MCF 10A (cell line): ENCODE results near the gene NXPE1. TPM values are rescaled to one million over a fixed set of nuclear protein-coding genes. Genes with fewer than 3 reads are reported as not detected.

Experiments
- BruUV-seq: library from RNA; stranded (reverse); fragments of 400-500 nt; replicated peaks from 2 replicates; lab custom pipeline; 2021; lab: Mats Ljungman, UMichigan
- CTCF ChIA-PET: fragments of 300-600 bp; sonication (Branson Sonifier 250); formaldehyde crosslinking; extraction: SDS; loops from one replicate; lab custom pipeline; 2021; ENCODE audit warnings: antibody characterized with exemption, inconsistent platforms; lab: Yijun Ruan, JAX
- POLR2A ChIA-PET: fragments of 300-600, 350-650 bp; sonication (Branson Sonifier 250); formaldehyde crosslinking; extraction: SDS; loops from one replicate; lab custom pipeline; 2020; ENCODE audit warnings: antibody characterized with exemption, inconsistent platforms; lab: Yijun Ruan, JAX
- DNase-seq: peaks from one replicate; pipeline ENCODE4 v3.0.0-alpha.2; 2018; ENCODE audit not compliant: unreplicated experiment
- H3K27ac Mint-ChIP-seq: one replicate; pipeline ENCODE4 v1.8.0; 2022; ENCODE audit warnings: mild to moderate bottlenecking, low read depth, mixed read lengths; ENCODE audit not compliant: unreplicated experiment
- H3K27me3 Mint-ChIP-seq: one replicate; pipeline ENCODE4 v1.8.0; 2022; ENCODE audit warnings: mixed read lengths; ENCODE audit not compliant: insufficient read depth, unreplicated experiment
- H3K36me3 Mint-ChIP-seq: one replicate; pipeline ENCODE4 v1.8.0; 2022; ENCODE audit warnings: mild to moderate bottlenecking, moderate library complexity, mixed read lengths; ENCODE audit not compliant: insufficient read depth, unreplicated experiment
- H3K4me1 Mint-ChIP-seq: one replicate; pipeline ENCODE4 v1.8.0; 2022; ENCODE audit warnings: mixed read lengths; ENCODE audit not compliant: insufficient read depth, unreplicated experiment
- H3K4me3 Mint-ChIP-seq: one replicate; pipeline ENCODE4 v1.8.0; 2022; ENCODE audit warnings: mild to moderate bottlenecking, moderate library complexity, mixed read lengths; ENCODE audit not compliant: unreplicated experiment
- H3K9me3 Mint-ChIP-seq: one replicate; pipeline ENCODE4 v1.8.0; 2022; ENCODE audit warnings: mixed read lengths; ENCODE audit not compliant: unreplicated experiment
- intact Hi-C: fragments of 100-400 bp; cut with micrococcal nuclease; formaldehyde crosslinking; loops from 2 replicates; pipeline ENCODE4 v1.14.1; 2022
- total RNA-seq: library from RNA; stranded (reverse); gene quantifications from 2 replicates; pipeline ENCODE4 v1.2.3, GENCODE V29; 2022
- TF ChIP-seq, protein P1 (sequence below): fragments of 200-600 bp; IDR thresholded peaks from one replicate; pipeline ENCODE4 v1.8.0; 2022; ENCODE audit warnings: antibody characterized with exemption, mild to moderate bottlenecking; ENCODE audit not compliant: unreplicated experiment

Gene NXPE1
- total RNA-seq, 1 experiment from 2014 or later = not detected

DNA sequence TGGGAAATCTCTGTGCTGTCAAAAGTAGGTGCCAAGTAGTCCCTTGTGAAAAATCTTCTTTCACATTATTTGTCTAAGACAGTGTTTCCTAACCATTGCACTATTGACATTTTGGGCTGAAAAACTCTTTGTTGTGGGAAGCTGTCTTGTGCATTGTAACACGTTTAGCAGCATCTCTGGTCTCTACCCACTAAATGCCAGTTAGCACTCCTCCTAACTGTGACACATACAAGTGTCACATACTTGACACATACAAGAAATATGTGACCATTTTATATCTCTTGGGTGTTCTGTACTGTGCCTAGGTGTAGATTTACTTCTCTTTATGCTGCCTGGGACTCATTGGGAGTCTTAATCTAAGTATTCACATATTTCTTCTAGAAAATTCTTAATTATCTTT is 57.8 kb downstream of the NXPE1 start:
- no TSS peak for BruUV-seq
- Mint-ChIP-seq H3K4me3 (no peak overlapping the region), H3K27ac (no peak overlapping the region), H3K9me3 (peaks cover 7% of the 10 kb centered on the region), H3K36me3 (no peaks in the 10 kb centered on the region), H3K27me3 (peaks cover 15% of the 10 kb centered on the region), H3K4me1 (no peaks in the 10 kb centered on the region)
- intact Hi-C loops = no loop called here
- ChIA-PET POLR2A (no interaction called here), CTCF (no interaction called here)
- TF ChIP-seq, protein P1, sequence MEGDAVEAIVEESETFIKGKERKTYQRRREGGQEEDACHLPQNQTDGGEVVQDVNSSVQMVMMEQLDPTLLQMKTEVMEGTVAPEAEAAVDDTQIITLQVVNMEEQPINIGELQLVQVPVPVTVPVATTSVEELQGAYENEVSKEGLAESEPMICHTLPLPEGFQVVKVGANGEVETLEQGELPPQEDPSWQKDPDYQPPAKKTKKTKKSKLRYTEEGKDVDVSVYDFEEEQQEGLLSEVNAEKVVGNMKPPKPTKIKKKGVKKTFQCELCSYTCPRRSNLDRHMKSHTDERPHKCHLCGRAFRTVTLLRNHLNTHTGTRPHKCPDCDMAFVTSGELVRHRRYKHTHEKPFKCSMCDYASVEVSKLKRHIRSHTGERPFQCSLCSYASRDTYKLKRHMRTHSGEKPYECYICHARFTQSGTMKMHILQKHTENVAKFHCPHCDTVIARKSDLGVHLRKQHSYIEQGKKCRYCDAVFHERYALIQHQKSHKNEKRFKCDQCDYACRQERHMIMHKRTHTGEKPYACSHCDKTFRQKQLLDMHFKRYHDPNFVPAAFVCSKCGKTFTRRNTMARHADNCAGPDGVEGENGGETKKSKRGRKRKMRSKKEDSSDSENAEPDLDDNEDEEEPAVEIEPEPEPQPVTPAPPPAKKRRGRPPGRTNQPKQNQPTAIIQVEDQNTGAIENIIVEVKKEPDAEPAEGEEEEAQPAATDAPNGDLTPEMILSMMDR = no peak
- DNase-seq = no peak

DNA sequence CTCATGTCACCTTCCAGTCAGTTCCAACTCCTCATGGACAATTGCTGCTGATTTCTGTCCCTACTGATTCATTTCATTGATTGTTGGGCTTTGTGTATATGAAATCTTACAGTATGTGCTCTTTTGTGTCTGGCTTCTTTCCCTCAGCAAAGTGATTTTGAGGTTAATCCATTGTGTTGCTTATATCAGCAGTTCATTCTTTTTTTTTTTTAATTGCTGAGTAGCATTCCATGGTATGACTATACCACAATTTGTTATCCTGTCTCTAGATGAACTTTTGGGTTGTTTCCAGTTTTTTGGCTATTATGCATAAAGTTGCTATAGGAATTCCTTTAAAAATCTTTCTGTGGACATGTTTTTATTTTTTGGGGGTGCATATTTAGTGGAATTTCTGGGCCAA is 59.9 kb downstream of the NXPE1 start:
- H3K4me3 Mint-ChIP-seq = no peak overlapping the region
- H3K4me1 Mint-ChIP-seq = no peaks in the 10 kb centered on the region
- intact Hi-C loops = no loop called here
- no TSS peak for BruUV-seq
- DNase-seq = no peak
- TF ChIP-seq, protein P1 = no peak
- no peaks in the 10 kb centered on the region for H3K36me3 Mint-ChIP-seq
- H3K9me3 Mint-ChIP-seq = no peaks in the 10 kb centered on the region
- H3K27ac Mint-ChIP-seq = no peak overlapping the region
- H3K27me3 Mint-ChIP-seq = peaks cover 6% of the 10 kb centered on the region
- ChIA-PET POLR2A (no interaction called here), CTCF (no interaction called here)

DNA sequence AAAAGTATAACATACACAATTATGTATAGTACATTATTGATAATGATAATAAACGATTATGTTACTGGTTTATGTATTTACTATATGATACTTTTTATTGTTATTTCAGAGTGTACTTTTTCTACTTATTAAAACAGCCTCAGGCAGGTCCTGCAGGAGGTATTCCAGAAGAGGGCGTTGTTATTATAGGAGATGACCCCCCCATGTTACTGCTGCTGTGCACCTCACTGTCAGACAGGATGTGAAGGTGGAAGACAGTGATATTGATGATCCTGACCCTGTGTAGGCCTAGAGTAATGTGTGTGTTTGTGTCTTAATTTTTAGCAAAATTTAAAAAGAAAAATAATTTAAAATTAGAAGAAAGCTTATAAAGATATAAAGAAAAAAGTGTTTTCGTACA is 62.8 kb downstream of the NXPE1 start:
- ChIA-PET POLR2A (no interaction called here), CTCF (interaction anchor here (1.1 kb wide), 1 partner anchor 17 kb away, joined by 3 read pairs; no protein-coding TSS in a partner anchor)
- Mint-ChIP-seq H3K4me3 (no peak overlapping the region), H3K4me1 (no peaks in the 10 kb centered on the region), H3K36me3 (no peaks in the 10 kb centered on the region), H3K9me3 (no peaks in the 10 kb centered on the region), H3K27ac (no peak overlapping the region), H3K27me3 (no peaks in the 10 kb centered on the region)
- TF ChIP-seq, protein P1 = no peak
- intact Hi-C loops = no loop called here
- BruUV-seq = no TSS peak
- no peak for DNase-seq

DNA sequence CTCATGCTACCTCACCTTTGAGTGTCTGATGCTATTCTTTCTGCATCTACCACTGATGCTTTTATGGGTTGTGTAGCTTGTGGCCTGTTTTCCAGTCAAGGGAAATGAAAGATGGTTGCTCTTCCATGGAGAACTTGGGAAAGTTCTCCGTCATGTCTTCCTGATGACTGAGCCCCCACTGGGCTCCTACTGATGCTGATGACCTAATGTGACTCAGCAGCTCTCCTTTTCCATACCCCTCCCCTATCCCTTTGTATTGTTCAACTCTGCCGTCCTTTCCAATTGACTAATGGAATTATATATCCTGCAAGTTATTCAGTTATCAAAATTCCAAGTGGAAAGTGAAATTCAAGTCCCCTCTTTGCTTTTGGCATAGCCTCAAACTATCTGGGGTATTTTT is 75.8 kb downstream of the NXPE1 start:
- no peak overlapping the region for H3K4me3 Mint-ChIP-seq
- H3K9me3 Mint-ChIP-seq = no peaks in the 10 kb centered on the region
- intact Hi-C loops = no loop called here
- H3K27ac Mint-ChIP-seq = no peak overlapping the region
- BruUV-seq = no TSS peak
- peaks cover 7% of the 10 kb centered on the region for H3K4me1 Mint-ChIP-seq
- no peak for DNase-seq
- H3K27me3 Mint-ChIP-seq = no peaks in the 10 kb centered on the region
- peaks cover 7% of the 10 kb centered on the region for H3K36me3 Mint-ChIP-seq
- TF ChIP-seq, protein P1 = no peak
- ChIA-PET POLR2A (no interaction called here), CTCF (interaction anchor here (1.2 kb wide), 1 partner anchor 143 kb away, joined by 3 read pairs; no protein-coding TSS in a partner anchor)
